Suprapubic skin (tissue), 4 donors: ENCODE data around the gene TCP11L1. TPM values are rescaled to one million over a fixed set of nuclear protein-coding genes. Genes with fewer than 3 reads are reported as not detected.

ENCODE experiments used
- DNase-seq, 2 donors: peaks; one replicate each; pipeline ENCODE4 v3.0.0-alpha.2; 2019; ENCODE audit warnings: low spot score in 2 of 2
- H3K27ac ChIP-seq: fragments of 200-600 bp; sonication (generic); one replicate; pipeline ENCODE4 v1.5.1; 2019
- H3K27me3 ChIP-seq: fragments of 200-600 bp; sonication (generic); one replicate; pipeline ENCODE4 v1.5.1; 2019
- H3K36me3 ChIP-seq: fragments of 200-600 bp; sonication (generic); one replicate; pipeline ENCODE4 v1.5.1; 2019
- H3K4me1 ChIP-seq: fragments of 200-600 bp; sonication (generic); one replicate; pipeline ENCODE4 v1.5.1; 2019
- H3K4me3 ChIP-seq: fragments of 200-600 bp; sonication (generic); one replicate; pipeline ENCODE4 v1.5.1; 2019; ENCODE audit warnings: mild to moderate bottlenecking
- H3K9me3 ChIP-seq: fragments of 200-600 bp; sonication (generic); one replicate; pipeline ENCODE4 v1.5.1; 2019
- CTCF ChIP-seq, 2 donors: fragments of 200-600 bp in 1 of 2; fragments of 450-650 bp in 1 of 2; sonication (generic) in 1 of 2; IDR thresholded peaks; one replicate each; pipeline ENCODE4 v1.5.1; 2016 to 2019; ENCODE audit warnings: antibody characterized with exemption in 2 of 2, mild to moderate bottlenecking in 1 of 2, moderate library complexity in 1 of 2
- EP300 ChIP-seq: sonication (generic); formaldehyde crosslinking; IDR thresholded peaks from one replicate; pipeline ENCODE4 v1.6.1; 2017; ENCODE audit warnings: antibody characterized with exemption
- POLR2A ChIP-seq, 2 donors: fragments of 450-650 bp; IDR thresholded peaks; one replicate each; pipeline ENCODE4 v1.6.1; 2017; ENCODE audit warnings: antibody characterized with exemption in 2 of 2, mild to moderate bottlenecking in 2 of 2, moderate library complexity in 2 of 2
- POLR2AphosphoS5 ChIP-seq, 3 donors: sonication (generic); formaldehyde crosslinking; IDR thresholded peaks; one replicate each; pipeline ENCODE4 v1.6.1; 2017; ENCODE audit warnings: antibody characterized with exemption in 3 of 3
- WGBS: methylation state at CpG from one replicate; pipeline ENCODE4 v1.1.5; 2018; 5-methylcytosine and 5-hydroxymethylcytosine counted together
- total RNA-seq, 4 donors: library from RNA; depleted of rRNA; stranded (reverse); fragments of >200 nt; gene quantifications; one replicate each; pipeline ENCODE4 v1.1.0, GENCODE V29; 2016

TCP11L1 gene
- total RNA-seq, 4 donors from 2014 or later, result 34.8 to 65.6 (median 42.9) TPM

DNA sequence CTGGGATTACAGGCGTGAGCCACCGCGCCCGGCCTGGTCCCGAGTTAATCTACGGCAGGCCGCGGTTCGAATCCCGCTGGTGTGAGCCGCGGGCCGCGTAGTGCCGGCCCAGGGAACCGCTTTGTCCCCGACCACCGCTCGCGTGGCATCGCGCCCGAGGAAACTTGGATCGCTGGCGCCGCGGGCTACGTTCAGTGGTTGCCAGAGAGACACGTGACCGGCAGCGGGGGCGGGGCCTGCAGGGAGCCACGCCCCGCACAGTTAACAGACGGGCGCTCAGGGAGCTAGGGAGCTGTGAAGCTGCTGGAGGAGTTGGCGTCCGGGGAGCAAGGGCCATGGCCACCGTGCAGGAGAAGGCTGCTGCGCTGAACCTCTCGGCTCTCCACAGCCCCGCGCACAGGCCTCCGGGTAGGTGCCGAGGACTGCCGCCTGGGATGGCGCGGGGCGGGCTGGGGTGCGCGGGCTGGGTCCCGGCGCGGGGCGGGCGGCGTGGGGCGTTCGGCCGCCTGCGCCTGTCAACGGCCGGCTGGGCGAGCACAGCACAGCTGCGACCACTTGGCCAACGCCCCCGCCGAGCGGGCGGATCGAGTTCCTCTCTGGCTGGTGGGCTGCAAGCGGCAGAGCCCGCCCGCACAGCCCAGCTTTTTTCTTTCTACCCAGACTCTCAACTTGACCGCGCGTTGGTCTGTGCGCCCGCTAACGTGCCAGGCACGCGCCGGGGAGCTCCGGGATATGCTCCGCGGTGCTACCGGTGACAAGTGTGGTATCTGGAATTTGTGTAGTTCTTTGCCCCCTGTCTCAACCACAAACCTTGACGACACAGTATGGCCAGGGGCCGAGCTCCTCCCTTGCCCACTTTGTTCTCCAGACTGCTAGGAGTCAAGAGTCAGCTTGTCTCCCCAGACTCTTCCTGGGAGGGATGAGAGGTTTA lies 23.5 kb upstream of the TCP11L1 start, which contains the start of gene DEPDC7:
Gene DEPDC7, plus strand, starts transcription at position 258 of the 931 bp plus-strand sequence. Its CDS starts 78 bp downstream, at position 336.
- H3K27ac ChIP-seq, result peak within 1 kb of the TSS; percentile 68
- H3K9me3 ChIP-seq, result no peaks in the 10 kb centered on the region
- 2% methylated on average over 39 of the region's 89 CpGs for WGBS

DNA sequence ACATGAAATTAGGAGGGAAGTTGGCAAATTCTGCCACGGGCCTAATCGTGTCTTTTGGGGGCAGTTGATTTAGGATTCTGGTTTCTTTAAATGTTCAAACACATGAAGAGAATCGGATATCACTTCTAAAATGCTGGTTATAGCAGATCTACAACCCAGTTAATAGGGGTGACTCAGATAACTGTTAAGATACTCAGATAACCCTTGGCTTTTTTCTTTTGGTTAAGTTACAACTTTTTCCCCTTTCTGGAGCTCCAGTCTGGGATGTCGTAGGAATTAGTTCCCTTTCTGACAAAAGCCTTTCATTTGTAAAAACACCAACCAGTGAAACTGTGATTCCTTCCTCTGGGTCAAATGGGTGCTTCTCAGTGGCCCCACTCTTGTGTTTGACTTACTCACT lies 22.7 kb upstream of the TCP11L1 start:
- no peak for DNase-seq
- Histone ChIP-seq H3K27ac (no peak overlapping the region), H3K4me1 (peaks cover 23% of the 10 kb centered on the region), H3K27me3 (no peaks in the 10 kb centered on the region), H3K4me3 (peak overlapping the region; percentile 74), H3K9me3 (no peaks in the 10 kb centered on the region), H3K36me3 (no peaks in the 10 kb centered on the region)
- WGBS, result 40% methylated on average over 4 of the region's 4 CpGs
- TF ChIP-seq POLR2AphosphoS5 (IDR thresholded peaks at IDR 0.05) (no peak), CTCF (IDR thresholded peaks at IDR 0.05) (no peak), EP300 (no peak), POLR2A (IDR thresholded peaks at IDR 0.05) (no peak)

More for the DNA sequence above, 23.5 kb upstream of the TCP11L1 start, which contains the start of gene DEPDC7:
- Histone ChIP-seq H3K27me3 (no peaks in the 10 kb centered on the region), H3K4me1 (peaks cover 27% of the 10 kb centered on the region), H3K4me3 (peak within 1 kb of the TSS; percentile 74), H3K36me3 (no peaks in the 10 kb centered on the region)
- no peak for TF ChIP-seq POLR2AphosphoS5 (IDR thresholded peaks at IDR 0.05)
- TF ChIP-seq EP300, result no peak
- no peak for TF ChIP-seq CTCF (IDR thresholded peaks at IDR 0.05)
- no peak for TF ChIP-seq POLR2A (IDR thresholded peaks at IDR 0.05)
- DNase-seq, result peak; percentile 90 to 91

GRCh38 chr11:33017478-33017877 lies 21.9 kb upstream of the TCP11L1 start:
- Histone ChIP-seq H3K9me3 (no peaks in the 10 kb centered on the region), H3K27ac (no peak overlapping the region), H3K36me3 (no peaks in the 10 kb centered on the region), H3K27me3 (no peaks in the 10 kb centered on the region), H3K4me1 (peaks cover 19% of the 10 kb centered on the region), H3K4me3 (peak overlapping the region; percentile 74)
- TF ChIP-seq POLR2AphosphoS5 (IDR thresholded peaks at IDR 0.05) (no peak), CTCF (IDR thresholded peaks at IDR 0.05) (no peak), EP300 (no peak), POLR2A (IDR thresholded peaks at IDR 0.05) (no peak)
- 67% methylated on average over 9 of the region's 9 CpGs for WGBS
- DNase-seq, result no peak

GRCh38 chr11:33017965-33018364 lies 21.4 kb upstream of the TCP11L1 start:
- Histone ChIP-seq H3K9me3 (no peaks in the 10 kb centered on the region), H3K27me3 (no peaks in the 10 kb centered on the region), H3K27ac (no peak overlapping the region), H3K36me3 (no peaks in the 10 kb centered on the region), H3K4me1 (peaks cover 19% of the 10 kb centered on the region), H3K4me3 (peak overlapping the region; percentile 74)
- WGBS, result 83% methylated on average over 3 of the region's 3 CpGs
- TF ChIP-seq POLR2A (IDR thresholded peaks at IDR 0.05) (no peak), CTCF (IDR thresholded peaks at IDR 0.05) (no peak)
- DNase-seq, result no peak

- Histone ChIP-seq H3K27me3 (no peaks in the 10 kb centered on the region), H3K9me3 (no peaks in the 10 kb centered on the region), H3K27ac (no peak overlapping the region), H3K36me3 (no peaks in the 10 kb centered on the region), H3K4me3 (no peak overlapping the region), H3K4me1 (peaks cover 19% of the 10 kb centered on the region)
- 76% methylated on average over 6 of the region's 6 CpGs for WGBS
- TF ChIP-seq CTCF (IDR thresholded peaks at IDR 0.05) (no peak), POLR2AphosphoS5 (IDR thresholded peaks at IDR 0.05) (no peak), EP300 (no peak), POLR2A (IDR thresholded peaks at IDR 0.05) (no peak)
- no peak for DNase-seq
These were observed 20.5 kb upstream of the TCP11L1 start for GRCh38 chr11:33018840-33019239.
